ENCODE data around the gene PLEKHG2.
"Not testable (repeated sequence)": the region's sequence is repeated elsewhere in the genome, so short reads cannot be mapped to it uniquely, and the experiment has no call there.

Gene PLEKHG2

DNA sequence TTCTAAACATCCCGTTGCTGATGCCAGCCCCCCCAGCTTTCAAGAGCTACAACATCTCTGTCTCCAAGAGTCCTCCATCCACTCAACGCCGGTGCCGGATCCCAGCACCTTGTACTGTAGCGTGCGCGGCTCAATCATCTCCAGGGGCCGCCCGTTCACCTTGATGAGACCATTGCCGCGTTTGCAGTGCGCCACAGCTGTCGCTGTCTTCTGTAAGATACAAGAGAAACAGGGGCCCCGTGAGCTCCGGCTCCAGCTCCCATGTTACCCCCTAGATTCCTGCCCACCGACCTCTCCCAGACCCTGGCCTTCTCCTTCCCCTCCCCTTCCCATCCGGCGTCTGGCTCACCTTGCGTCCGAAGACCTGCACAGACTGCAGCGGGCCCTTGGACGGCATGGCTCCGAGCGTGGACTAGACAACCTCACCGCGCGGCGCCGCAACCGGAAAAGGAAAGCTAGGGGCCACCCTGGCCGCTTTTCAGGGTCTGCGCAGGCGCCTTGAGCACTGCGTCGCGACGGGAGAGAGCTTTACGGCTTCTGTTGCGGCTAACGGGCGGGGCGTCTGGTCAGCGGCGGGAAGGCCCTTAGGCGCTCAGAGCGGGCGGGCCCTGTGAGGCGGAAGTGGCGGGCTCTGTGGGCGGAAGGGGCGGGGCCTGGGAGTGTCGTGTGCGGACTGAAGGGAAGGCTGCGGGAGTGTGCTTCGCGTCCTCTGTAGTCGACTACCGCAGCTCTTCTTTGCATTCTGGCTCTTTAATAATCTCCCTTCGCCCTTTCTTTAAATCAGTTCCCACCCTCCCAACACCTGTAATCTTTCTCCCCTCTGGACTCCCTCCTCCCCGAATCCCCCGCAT lies 23.3 kb downstream of the PLEKHG2 start, which contains the start of gene RPS16:
RPS16 (minus strand) TSS at position 451 of the 851 bp plus-strand sequence; CDS start at position 397, 54 bp downstream.
- DNase-seq (ENCODE audit: low read depth in 1 of 2, low spot score in 1 of 2): peak; percentile 56 to 96
- in situ Hi-C loops (cut with HindIII; ENCODE audit: low pct_unique_long_range_greater_than_20kb, low sequenced_read_pairs): no loop called here
- no peak for TF ChIP-seq JUND (IDR thresholded peaks at IDR 0.05; ENCODE audit: low read depth)

DNA sequence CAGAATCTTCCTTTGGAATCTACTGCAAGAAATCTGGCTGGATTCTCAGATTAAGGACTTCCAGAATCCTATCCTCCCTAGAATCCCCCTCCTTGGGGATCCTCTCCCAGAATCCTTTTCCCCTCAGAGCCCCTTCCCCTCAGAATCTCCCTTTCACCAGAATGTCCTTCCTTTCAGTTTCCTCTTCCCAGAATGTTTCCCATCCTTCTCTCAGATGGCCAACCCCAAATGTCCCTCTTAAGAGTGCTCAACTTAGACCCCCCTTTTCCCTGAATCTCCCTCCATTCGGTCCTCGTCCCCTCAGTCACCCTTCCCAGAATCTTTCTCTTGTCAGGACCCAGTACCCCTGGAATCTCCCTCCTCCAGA lies 23.9 kb downstream of the PLEKHG2 start:
- DNase-seq (ENCODE audit: low read depth in 1 of 2, low spot score in 1 of 2): no peak
- in situ Hi-C loops (cut with HindIII; ENCODE audit: low pct_unique_long_range_greater_than_20kb, low sequenced_read_pairs): no loop called here
- TF ChIP-seq JUND (IDR thresholded peaks at IDR 0.05; ENCODE audit: low read depth): no peak

DNA sequence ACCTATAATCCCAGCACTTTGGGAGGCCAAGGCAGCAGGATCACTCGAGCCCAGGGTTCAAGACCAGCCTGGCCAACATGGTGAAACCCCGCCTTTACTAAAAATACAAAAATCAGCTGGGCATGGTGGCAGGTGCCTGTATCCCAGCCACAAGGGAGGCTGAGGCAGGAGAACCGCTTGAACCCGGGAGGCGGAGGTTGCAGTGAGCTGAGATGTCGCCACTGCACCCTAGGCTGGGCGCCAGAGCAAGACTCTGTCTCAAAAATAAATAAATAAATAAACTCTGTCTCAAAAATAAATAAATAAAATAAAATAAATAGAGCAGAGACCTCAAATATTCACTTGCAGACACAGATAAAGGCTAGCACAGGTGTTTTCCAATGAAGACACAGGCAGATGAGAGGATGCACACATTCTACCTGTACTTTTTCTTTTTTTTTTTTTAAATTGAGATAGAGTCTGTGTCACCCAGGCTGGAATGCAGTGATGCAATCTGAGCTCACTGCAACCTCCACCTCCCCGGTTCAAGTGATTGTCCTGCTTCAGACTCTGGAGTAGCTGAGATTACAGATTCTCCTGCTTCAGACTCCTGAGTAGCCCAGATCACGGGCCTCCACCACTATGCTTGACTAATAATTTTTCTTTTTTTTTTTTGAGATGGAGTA lies 25.9 kb downstream of the PLEKHG2 start:
- TF ChIP-seq JUND (IDR thresholded peaks at IDR 0.05; ENCODE audit: low read depth): no peak
- DNase-seq (ENCODE audit: low read depth in 1 of 2, low spot score in 1 of 2): no peak
- in situ Hi-C loops (cut with HindIII; ENCODE audit: low pct_unique_long_range_greater_than_20kb, low sequenced_read_pairs): no loop called here

DNA sequence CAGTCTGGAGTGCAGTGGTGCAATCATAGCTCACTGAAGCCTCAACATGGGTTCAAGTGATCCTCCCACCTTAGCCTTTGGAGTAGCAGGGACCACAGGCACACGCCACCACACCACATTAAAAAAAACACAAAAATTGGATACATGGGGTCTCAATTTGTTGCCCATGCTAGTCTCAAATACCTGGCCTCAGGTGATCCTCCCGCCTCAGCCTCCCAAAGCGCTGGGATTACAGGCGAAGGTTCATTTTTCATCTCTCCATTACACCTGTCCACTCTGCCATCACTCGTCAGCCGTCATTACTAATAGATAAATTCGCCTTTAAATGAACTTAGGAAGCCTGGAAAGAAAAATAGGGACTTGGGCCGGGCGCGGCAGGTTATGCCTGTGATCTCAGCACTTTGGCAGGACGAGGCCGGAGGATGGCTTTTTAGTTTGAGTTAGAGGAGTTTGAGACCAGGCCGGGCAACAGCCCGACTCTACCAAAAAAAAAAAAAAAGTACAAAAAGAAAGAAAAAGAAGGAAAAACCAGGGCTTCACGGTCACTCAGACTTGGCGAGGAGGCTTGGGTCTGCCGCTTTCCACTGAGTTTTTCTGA lies 32.2 kb downstream of the PLEKHG2 start:
- DNase-seq (ENCODE audit: low read depth in 1 of 2, low spot score in 1 of 2): no peak
- in situ Hi-C loops (cut with HindIII; ENCODE audit: low pct_unique_long_range_greater_than_20kb, low sequenced_read_pairs): no loop called here
- no peak for TF ChIP-seq JUND (IDR thresholded peaks at IDR 0.05; ENCODE audit: low read depth)

DNA sequence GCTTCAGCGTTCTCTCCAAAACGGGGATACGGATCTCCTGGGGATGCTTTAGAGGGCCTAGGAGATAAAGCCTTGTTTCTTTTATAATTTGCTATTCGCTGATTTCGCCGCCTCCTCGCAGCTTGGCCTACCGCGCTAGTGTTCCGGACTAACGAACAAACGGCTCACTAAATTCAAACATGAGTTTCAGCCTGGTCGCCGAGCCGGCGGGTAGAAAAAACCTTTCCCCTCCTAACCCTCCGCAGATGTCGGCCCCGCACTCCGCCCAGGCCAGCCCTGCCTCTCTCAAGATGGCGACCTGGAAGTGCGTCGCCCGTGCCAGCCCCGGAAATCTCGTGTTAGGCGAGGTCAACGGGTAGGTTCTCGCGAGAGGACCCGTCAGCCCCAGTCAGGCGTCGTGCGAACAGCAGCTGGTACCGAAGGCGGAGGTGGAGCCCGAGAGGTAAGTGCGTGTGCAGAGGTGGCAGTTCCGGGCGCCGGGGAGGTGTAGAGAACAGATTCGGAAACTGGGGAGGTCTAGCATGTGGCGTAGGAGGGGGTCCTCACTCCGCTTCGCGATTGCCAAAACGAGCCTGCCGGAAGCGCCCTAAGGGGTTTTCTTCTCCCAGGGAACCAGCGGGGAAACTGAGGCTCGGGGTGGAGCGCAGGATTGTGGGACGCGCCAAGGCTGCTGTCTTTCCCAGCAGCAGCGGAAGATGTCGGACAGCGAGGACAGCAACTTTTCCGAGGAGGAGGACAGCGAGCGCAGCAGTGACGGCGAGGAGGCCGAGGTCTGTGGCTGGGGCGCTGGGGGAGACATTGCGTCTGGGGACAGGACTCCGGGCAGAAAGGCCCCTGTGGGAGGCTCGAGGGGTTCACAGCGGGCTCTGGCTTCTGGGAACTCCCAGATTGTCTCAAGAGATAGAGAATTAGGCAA lies 33.0 kb downstream of the PLEKHG2 start, which contains the start of gene SUPT5H:
SUPT5H (plus strand) TSS at position 387 of the 916 bp plus-strand sequence; CDS start at position 696, 309 bp downstream.
- in situ Hi-C loops (cut with HindIII; ENCODE audit: low pct_unique_long_range_greater_than_20kb, low sequenced_read_pairs): no loop called here
- peak; percentile 82 to 97 for DNase-seq (ENCODE audit: low read depth in 1 of 2, low spot score in 1 of 2)
- no peak for TF ChIP-seq JUND (IDR thresholded peaks at IDR 0.05; ENCODE audit: low read depth)

DNA sequence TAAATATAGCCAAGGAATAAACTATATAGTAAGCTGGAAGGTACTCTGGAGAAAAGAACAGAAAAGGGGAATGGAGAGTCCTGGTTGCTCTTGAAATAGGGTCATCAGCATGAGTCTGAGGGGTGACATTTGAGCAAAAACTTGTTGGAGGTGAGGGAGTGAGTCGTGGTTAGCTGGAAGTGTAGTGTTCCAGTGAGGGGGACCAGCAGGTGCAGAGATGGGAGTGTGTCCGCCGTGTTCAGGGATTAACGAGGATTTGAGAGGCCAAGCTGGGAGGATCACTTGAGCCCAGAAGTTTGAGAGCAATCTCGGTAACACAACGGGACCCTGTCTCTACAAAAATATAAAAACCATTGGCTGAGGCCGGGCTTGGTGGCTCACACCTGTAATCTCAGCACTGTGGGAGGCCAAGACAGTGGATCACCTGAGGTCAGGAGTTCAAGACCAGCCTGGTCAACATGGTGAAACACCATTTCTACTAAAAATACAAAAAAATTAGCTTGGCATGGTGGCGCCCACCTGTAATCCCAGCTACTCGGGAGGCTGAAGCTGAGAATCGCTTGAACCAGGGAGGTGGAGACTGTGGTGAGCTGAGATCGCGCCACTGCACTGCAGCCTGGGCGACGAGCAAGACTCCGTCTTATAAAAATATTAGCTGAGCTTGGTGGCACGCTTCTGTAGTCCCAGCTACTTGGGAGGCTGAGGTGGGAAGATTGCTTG lies 34.1 kb downstream of the PLEKHG2 start:
- no peak for TF ChIP-seq JUND (IDR thresholded peaks at IDR 0.05; ENCODE audit: low read depth)
- DNase-seq (ENCODE audit: low read depth in 1 of 2, low spot score in 1 of 2): no peak
- in situ Hi-C loops (cut with HindIII; ENCODE audit: low pct_unique_long_range_greater_than_20kb, low sequenced_read_pairs): no loop called here

DNA sequence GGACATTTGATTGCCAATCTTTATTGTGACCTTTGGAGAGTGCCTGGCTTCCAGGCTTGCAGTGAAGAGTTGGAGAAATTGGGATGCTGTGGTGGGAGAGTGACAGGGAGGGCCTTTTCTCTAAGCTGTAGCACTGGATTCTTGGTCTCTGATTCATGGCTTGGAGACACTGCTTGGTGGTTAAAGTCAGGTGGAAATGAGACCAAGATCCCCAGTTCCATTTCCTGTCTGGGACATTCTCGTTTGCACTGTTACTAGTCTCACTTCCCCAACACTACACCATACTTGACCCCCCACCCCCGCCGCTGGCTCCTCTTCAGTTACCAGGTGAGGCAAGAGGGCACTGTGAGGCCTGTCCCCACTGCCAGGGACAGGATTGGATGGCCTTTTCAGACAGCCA lies 35.8 kb downstream of the PLEKHG2 start:
- no peak for TF ChIP-seq JUND (IDR thresholded peaks at IDR 0.05; ENCODE audit: low read depth)

DNA sequence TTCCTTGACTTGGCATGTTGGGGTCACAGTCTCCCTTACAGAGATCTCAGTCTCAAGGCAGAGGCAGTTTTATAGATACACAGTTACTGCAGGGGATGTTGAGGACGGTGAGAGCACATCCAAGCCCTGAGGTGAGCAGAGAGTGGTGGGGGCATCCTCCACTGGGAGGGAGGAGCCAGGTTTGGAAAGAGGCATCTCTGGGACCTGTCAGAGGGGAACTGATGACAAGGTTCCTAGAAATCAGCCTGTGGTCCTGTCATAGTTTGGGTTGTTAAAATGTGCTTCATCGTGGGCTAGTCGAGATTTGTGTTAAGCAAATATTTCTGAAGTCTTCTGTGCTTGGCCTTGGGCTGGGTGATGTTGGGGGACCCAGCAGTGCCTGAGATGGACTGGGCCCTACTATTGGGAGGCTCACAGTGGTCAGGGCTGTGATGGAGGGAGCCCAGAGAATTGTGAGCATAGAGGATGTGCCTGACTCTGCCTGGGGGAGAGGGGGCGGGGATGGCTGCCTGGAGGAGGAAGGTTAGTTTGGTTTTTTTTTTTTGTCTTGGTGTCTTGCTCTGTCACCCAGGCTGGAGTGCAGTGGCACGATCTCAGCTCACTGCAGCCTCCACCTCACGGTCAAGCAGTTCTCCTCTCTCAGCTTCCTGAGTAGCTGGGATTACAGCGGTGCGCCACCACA lies 36.8 kb downstream of the PLEKHG2 start:
- no peak for TF ChIP-seq JUND (IDR thresholded peaks at IDR 0.05; ENCODE audit: low read depth)
- DNase-seq (ENCODE audit: low read depth in 1 of 2, low spot score in 1 of 2): no peak
- in situ Hi-C loops (cut with HindIII; ENCODE audit: low pct_unique_long_range_greater_than_20kb, low sequenced_read_pairs): no loop called here

More for the DNA sequence above, 35.8 kb downstream of the PLEKHG2 start:
- in situ Hi-C loops (cut with HindIII; ENCODE audit: low pct_unique_long_range_greater_than_20kb, low sequenced_read_pairs): no loop called here
- DNase-seq (ENCODE audit: low read depth in 1 of 2, low spot score in 1 of 2): no peak

DNA sequence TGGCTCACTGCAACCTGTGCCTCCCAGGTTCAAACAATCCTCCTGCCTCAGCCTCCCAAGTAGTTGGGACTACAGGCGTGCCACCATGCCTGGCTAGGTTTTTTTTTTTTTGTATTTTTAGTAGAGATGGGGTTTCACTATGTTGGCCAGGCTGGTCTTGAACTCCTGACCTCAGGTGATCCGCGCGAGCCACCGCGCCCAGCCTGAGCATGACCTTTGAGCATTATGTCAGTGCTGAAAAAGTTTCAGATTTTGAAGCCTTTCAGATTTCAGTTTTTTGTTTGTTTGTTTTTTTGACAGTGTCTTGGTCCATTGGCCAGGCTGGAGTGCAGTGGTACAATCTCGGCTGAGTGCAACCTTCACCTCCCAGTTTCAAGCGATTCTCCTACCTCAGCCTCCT lies 38.8 kb downstream of the PLEKHG2 start:
- DNase-seq (ENCODE audit: low read depth in 1 of 2, low spot score in 1 of 2); in situ Hi-C loops (cut with HindIII; ENCODE audit: low pct_unique_long_range_greater_than_20kb, low sequenced_read_pairs): not testable (repeated sequence)

DNA sequence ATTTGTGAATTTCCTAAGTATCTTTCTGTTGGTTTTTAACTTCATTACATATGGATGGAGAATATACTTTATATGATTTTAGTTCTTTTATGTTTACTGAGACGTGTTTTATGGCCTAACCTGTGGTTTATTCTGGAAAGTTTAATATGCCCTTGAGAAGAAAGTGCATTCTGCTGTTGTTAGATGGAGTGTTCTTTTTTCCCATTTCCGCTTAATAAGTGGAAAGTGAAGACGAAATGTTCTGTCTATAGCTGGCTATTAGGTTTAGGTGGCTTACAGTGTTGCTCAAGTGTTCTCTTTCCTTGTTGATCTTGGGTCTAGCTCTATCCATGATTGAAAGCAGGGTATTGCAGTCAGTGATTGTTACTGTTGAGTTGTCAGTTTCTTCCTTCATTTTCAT lies 50.9 kb downstream of the PLEKHG2 start:
- in situ Hi-C loops (cut with HindIII; ENCODE audit: low pct_unique_long_range_greater_than_20kb, low sequenced_read_pairs): no loop called here
- no peak for TF ChIP-seq JUND (IDR thresholded peaks at IDR 0.05; ENCODE audit: low read depth)
- DNase-seq (ENCODE audit: low read depth in 1 of 2, low spot score in 1 of 2): no peak

Measured in T47D (cell line).